AG10803 (cell line): ENCODE measurements around the gene IRF2.
"Not testable (repeated sequence)": the region's sequence is repeated elsewhere in the genome, so short reads cannot be mapped to it uniquely, and the experiment has no call there.

ENCODE experiments used
- DNase-seq: peaks from one replicate; pipeline ENCODE4 v3.0.0; 2010; ENCODE audit warnings: low read depth
- H3K4me3 ChIP-seq: 2 replicates; pipeline ENCODE4 v1.5.1; 2011; ENCODE audit warnings: mild to moderate bottlenecking, low read length, control low read depth
- TF ChIP-seq, protein P1 (sequence below): conservative IDR thresholded peaks from 2 replicates; pipeline ENCODE4 v1.5.1; 2011; ENCODE audit warnings: mild to moderate bottlenecking, low read length, control low read depth, inconsistent platforms

Gene IRF2

GRCh38 chr4:184384056-184384809 lies 90.1 kb downstream of the IRF2 start:
- H3K4me3 ChIP-seq: peak overlapping the region; percentile 52
- peak; percentile 94 for DNase-seq
- TF ChIP-seq, protein P1, sequence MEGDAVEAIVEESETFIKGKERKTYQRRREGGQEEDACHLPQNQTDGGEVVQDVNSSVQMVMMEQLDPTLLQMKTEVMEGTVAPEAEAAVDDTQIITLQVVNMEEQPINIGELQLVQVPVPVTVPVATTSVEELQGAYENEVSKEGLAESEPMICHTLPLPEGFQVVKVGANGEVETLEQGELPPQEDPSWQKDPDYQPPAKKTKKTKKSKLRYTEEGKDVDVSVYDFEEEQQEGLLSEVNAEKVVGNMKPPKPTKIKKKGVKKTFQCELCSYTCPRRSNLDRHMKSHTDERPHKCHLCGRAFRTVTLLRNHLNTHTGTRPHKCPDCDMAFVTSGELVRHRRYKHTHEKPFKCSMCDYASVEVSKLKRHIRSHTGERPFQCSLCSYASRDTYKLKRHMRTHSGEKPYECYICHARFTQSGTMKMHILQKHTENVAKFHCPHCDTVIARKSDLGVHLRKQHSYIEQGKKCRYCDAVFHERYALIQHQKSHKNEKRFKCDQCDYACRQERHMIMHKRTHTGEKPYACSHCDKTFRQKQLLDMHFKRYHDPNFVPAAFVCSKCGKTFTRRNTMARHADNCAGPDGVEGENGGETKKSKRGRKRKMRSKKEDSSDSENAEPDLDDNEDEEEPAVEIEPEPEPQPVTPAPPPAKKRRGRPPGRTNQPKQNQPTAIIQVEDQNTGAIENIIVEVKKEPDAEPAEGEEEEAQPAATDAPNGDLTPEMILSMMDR: no peak

DNA sequence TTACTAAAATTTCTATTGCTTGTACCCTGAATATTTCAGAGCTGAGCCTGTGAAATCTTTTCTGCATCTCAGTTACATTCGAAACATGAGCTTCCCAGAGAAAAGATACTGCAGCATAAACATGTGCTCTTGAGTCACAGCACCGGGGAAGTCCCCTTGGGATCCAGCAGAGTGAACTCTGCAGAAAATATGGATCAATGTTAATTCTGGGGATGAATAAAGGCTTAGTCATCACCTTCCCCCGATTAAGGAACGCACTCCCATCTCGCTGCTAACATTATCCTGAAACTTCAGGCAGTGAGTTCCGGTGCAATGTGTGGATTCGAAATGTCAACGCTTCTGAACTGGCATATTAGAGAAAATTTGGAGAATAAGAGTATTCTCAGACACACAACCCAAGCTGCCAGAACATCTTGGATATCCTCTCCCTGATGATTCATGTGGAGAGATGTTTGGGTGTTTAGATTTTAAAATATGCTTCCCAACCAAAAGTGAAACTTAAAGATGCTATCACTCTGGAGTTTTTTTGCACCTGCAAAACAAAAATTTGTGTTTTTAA lies 90.8 kb downstream of the IRF2 start:
- TF ChIP-seq, protein P1: no peak
- H3K4me3 ChIP-seq: peak overlapping the region; percentile 52
- DNase-seq: peak; percentile 95

DNA sequence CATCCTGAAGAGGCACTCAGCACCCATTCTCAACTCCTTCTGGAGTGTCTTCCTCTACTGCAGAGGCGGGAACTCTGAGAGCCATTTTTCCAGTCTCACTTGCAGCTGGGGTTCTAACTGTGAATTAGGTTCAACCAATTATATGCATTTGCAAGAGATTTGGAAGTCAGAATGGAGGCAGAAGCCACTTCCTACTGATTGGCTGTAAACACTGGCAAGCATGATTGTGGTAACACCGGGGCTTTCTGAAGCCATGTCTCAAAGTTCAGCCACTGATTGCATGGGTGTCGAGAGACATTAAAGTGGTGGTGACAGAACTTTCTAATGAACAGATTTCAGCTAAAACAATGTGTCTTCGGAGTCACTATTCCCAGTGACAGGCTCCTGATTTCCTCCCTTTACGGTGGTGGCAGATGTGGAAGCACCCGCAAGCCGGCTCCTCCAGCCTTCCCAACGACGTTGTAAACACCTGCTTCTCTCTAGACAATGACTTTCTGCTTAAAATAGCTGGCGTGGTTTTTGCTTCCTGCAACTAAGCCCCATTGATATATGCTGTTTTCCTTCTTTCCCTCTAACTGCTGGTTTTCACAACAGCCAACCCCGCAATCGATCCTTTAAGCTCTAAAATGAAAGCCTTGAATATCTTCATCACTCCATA lies 92.0 kb downstream of the IRF2 start:
- H3K4me3 ChIP-seq: no peak overlapping the region
- TF ChIP-seq, protein P1: no peak
- DNase-seq: no peak

DNA sequence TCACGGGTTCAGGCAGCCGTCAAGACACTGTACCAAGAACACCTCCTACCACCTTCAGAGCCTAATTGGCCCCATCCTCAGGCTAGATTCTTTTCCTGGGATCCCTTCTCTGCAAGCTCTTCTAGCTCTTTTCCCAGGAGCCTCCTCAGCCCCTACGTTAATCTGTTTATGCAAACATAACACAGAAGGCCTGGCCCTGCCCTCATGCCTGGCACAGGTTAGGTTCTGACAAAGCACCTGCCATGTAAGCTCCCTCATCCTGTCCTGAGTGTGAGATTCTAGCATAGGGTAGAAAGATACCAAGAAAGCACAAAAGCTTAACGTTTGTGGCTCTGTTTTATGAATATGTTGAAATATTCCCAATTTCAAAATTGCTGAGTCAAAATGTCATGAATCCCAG lies 93.6 kb downstream of the IRF2 start:
- H3K4me3 ChIP-seq: no peak overlapping the region
- TF ChIP-seq, protein P1: no peak
- no peak for DNase-seq

- H3K4me3 ChIP-seq: not testable (repeated sequence)
Observed at GRCh38 chr4:184380214-184380613, 94.1 kb downstream of the IRF2 start.

GRCh38 chr4:184376923-184377322 lies 97.4 kb downstream of the IRF2 start:
- TF ChIP-seq, protein P1: no peak
- no peak overlapping the region for H3K4me3 ChIP-seq
- DNase-seq: no peak

More at GRCh38 chr4:184380214-184380613, 94.1 kb downstream of the IRF2 start:
- DNase-seq: not testable (repeated sequence)

DNA sequence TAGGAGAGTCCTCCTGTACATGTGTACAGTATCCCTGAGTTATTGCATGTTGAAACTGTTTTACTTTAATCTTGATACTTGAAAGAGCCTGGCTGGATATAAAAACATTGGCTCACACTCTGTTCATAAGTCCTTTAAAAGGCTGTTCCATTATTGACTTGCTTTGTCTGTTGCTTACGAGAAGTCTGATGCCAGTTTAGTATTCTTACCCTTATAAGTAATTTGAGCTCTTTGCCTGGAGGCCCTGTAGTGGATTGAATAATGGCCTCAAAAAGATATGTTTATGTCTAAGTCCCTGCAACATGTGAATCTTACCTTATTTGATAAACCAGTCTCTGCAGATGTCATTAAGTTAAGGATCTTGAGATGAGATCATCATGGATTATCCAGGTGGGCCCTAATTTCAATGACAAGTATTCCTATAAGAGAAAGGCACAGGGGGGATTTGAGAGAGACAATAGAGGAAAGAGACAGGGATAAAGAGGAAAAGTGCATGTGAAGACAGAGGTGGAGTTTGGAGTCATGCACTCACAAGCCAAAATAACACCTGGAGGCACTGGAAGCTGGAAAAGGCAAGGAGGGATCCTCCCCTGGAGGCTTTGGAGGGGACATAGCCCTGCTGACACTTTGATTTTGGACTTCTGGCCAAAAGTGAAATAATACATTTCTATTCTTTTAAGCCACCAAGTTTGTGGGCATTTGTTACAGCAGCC lies 98.1 kb downstream of the IRF2 start:
- DNase-seq: no peak
- TF ChIP-seq, protein P1: no peak
- no peak overlapping the region for H3K4me3 ChIP-seq

DNA sequence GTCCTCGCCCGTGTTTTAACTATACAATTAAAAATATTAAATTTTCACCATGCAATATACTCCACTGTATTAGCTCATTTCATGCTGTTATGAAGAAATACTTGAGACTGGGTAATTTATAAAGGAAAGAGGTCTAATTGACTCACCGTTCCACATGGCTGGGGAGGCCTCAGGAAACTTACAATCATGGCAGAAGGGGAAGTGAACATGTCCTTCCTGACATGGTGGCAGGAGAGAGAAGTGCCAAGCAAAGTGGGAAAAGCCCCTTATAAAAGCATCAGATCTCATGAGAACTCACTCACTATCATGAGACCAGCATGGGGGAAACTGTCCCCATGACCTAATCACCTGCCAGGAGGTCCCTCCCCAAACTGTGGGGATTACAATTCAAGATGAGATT lies 98.7 kb downstream of the IRF2 start:
- not testable (repeated sequence) for H3K4me3 ChIP-seq

More for the DNA sequence above, 98.7 kb downstream of the IRF2 start:
- DNase-seq: not testable (repeated sequence)
